HCEC 1CT (cell line): ENCODE results near the gene ASB5.
A peak's percentile ranks its signal among the peaks of the same experiment; 100 is the strongest.

ENCODE experiments used
- DNase-seq: peaks from one replicate; pipeline ENCODE4 v3.0.0-alpha.2; 2017

ASB5 gene

GRCh38 chr4:176210579-176211296 is 58.3 kb downstream of the ASB5 start:
- no peak for DNase-seq

DNA sequence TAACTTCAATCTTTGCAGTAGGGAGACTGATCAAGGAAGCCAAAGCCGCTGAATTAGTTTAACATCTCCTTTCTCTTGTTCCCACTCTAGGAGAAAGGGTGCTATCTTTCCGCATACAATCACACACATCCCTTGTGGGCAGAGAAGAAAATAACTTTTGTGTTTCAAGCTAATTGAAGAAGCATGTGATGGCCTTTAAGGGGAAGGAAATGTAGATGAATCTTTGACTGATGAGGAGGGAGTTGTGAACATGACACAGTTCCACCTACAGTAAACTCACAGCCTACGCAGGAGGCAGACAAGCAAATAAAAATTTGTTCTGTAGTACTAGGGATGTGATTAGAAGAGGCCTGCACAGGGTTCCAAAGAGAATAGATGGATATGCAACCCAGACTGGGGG is 58.9 kb downstream of the ASB5 start:
- DNase-seq, result no peak

DNA sequence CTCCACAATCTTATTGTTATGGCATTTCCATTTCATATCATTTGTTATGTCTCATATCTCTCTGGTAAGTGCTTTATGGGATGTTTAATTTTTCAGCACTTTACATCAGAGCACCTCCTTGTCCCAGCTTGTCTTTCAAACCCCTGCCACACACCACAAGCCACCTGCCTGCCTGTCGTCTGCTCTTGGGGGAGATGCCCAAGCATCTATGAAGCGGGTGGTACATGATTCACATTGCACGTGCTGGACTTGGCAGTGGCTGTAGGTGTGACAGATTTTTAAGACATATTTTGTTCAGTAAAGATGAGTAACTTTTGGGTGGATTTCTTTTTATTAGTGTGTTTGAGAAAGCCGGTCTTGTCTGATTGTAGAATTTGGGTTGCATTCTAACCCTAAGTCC is 59.5 kb downstream of the ASB5 start:
- no peak for DNase-seq

DNA sequence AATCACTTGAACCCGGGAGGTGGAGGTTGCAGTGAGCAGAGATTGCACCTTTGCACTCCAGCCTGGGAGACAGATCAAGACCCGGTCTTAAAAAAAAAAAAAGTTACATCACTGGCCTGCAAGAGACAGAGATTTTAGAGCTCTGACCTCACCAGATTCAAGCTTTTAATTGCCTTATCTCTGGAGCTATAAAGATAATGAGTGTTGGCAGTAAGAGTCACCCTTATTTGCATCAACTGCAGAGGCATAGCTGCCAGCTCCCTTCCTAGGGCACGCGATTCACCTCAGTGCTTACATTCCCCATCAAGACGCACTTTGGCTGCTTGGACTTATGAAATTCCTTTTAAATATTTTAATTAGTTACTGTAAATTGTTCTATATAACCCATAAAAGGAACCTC is 61.2 kb downstream of the ASB5 start:
- DNase-seq, result no peak

DNA sequence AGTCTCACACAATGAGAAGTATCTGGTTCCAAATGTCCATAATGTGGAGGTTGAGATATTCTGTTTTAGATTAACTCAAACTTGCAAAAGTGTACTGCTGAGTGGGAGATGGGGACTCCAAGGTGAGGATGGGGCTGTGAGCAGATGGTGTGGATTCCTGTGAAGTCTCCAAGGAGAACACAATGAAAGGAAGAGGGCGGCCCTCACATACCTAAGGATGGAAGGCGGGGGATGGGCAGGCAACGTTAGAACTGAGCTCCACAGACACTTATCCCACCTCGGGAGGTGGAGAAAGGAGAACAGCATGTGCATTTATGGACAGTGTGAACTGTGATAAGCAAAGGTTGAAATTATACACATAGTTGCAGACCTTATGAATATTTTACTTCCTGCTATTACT is 63.7 kb downstream of the ASB5 start:
- DNase-seq, result no peak

DNA sequence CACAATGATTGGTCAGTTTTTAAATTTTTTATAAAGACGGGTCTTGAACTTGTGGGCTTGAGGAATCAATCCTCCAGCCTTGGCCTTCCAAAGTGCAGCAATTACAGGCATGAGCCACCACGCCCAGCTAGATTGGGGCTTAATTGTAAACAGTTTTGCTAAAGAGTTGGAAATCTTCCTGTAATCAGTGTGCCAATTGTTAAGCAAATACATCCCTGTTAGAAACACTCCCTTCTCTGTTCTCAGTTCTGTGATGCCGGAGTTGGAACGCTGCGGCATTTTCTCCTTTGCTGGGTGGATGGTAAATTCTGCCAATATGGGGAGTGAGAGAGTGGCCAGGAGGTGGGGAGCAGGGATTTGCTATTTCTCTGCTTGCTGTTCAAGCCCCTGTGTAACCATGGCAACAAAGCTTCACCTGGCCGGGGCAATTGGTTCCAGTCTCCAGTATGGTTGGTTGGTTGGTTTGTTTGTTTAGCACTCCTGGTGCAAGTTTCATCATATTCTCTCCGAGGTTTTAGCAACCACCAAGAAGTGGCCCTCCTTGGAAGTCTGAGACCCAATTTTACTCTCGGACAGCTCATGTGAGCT is 70.6 kb downstream of the ASB5 start:
- no peak for DNase-seq

DNA sequence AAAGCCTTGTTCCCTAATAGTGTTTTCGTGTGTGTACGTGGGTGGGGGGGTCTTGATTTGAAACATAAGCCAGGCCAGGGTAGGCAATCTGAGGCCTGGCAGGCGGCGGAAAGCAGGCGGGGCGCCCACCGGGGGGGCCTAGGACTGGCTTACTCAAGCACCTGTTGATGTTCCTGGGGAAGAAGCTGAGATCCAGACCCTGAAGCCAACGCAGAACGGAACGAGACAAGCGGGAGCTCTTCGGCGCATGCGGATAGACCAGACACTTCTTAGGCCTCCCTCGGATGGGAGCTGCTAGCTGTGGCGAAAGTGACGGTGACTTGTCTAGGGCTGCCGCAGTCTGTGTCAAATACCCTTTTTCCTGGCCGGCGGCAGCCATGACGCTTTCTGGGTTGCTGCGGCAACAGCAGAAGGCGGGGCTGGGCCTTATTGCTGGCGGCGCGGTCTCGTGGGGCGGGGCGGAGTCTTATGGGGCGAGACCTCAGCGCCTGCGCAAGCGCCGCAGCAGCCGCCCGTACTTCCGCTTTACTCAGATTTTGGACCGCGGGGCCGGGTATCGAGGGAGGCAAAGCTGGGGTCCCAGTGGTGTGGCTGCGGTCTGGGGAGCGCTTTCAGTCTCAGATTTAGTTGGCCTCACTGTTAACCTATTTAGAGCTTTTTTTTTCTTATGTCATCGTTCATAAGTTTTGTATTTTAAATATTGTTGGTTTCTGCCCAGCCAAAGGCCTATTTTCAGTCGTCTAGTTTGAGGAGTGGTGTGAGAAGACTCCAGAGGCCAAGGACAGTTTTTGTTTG is 73.6 kb downstream of the ASB5 start, which contains the start of gene SPATA4:
Gene SPATA4, minus strand, starts transcription at position 402 of the 795 bp plus-strand sequence. Its CDS starts 23 bp downstream, at position 379.
- DNase-seq, result peak; percentile 89

GRCh38 chr4:176193938-176194337 is 75.1 kb downstream of the ASB5 start:
- peak; percentile 86 for DNase-seq

GRCh38 chr4:176193126-176193525 is 75.9 kb downstream of the ASB5 start:
- DNase-seq, result peak; percentile 67

DNA sequence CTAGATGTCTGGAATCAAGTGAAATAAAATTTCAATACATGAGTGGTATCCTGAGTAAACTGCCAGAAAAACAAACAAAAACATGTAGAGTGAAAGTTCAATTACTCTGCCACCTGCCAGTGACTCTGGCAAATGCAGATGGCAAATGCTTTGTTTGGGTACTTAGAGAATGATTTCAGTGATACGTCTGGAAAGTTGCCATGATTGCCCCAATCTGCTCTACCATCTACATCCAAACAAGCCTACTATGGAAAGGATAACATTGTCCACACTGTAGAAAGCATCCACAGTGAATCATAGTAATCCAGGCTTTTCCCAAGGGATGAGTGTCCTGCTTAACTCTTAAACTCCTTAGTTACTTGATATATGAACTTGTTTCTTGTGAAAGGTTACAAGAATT is 77.0 kb downstream of the ASB5 start:
- DNase-seq, result peak; percentile 41

DNA sequence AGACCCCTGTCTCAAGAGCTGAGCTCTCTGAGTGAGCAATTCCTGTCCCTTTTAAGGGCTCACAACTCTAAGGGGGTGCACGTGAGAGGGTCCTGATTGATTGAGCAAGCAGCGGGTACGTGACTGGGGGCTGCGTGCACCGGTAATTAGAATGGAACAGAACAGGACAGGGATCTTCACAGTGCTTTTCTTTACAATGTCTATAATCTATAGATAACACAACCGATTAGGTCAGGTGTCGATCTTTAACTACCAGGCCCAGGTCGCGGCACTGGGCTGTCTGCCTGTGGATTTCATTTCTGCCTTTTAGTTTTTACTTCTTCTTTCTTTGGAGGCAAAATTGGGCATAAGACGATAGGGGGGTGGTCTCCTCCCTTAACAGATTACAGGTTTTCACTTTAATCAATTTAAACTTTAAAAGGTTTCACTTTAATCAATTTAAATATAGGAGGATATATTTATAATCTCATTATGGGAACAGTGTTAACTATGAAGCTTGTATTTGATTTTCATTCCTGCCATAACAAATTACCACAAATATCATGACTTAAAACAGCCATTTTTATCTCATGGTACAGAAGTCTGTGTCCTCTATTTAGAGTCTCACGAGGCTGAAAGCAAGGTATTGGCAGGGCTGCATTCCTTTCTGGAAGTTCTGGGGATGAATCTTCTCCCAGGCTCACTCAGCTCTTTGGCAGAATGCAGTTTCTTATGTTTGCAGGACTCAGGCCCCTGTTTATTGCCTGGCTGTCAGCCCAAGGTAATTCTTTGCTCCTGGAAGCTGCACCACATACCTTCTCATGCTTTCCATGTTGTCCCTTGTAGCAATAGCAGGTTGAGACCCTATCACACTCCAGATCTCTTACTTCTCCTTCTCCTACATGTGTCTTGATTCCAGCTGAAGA is 78.9 kb downstream of the ASB5 start:
- DNase-seq, result no peak

GRCh38 chr4:176188654-176189053 is 80.4 kb downstream of the ASB5 start:
- DNase-seq, result peak; percentile 20

DNA sequence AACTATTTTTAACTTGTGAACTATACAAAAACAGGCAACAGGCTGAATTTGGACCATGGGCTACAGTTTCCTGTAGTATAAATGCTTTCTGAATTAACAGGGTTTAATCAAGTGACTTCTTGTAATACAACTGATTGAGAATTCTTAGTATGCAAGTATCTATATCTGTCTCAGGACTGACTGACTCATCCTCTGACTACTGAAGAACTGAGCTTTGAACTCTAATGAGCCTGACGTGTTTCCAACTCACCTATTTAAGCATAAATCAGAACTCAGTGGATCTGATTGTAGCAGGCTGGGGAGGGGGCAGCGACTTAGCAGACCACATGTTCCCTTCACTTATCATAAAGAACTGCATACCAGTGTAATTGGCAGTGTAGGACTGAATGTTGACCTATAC is 81.4 kb downstream of the ASB5 start:
- peak; percentile 72 for DNase-seq

DNA sequence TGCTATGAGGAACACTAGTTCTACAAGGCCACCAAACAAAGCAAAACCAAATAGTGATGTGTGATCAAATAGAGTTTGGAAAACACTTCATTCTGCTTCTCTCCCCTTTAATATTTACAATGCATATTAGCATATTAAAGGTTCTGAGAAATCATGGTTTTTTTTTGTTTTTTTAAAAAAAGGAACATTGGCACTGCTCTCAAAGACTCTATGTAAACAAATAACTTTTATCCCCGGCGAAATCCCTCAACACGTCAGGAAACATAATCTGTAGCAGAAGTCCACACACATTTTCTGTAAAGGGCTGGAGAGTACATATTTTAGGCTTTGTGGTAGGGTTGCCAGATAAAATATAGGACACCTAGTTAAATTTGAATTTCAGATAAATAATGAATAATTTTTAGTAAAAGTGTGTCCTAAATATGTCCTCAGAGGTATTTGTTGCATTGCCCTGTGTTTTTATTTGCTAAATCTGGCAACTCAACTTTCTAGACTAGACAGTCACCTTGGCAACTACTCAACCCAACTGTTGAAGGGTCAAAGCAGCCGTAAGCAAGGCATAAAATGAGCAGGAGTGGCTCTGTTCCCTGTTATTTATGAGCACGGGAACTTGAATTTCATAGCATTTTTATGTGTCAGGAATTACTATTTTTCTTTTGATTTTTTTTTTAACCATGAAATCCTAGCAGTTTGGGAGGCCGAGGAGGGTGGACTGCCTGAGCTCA is 82.2 kb downstream of the ASB5 start:
- DNase-seq, result peak; percentile 12

- DNase-seq, result no peak
Measured at GRCh38 chr4:176186067-176186466, 83.0 kb downstream of the ASB5 start.

GRCh38 chr4:176185051-176185450 is 84.0 kb downstream of the ASB5 start:
- DNase-seq, result peak; percentile 84
